ENCODE data around the gene PDPK1. TPM values are rescaled to one million over a fixed set of nuclear protein-coding genes. Genes with fewer than 3 reads are reported as not detected.
A peak's percentile ranks its signal among the peaks of the same experiment; 100 is the strongest.

Gene PDPK1
- total and polyA plus RNA-seq, 2 experiments from 2014 or later: 19.3 to 25.8 TPM

GRCh38 chr16:2516391-2517240, 21.2 kb upstream of the PDPK1 start:
- Histone ChIP-seq H3K4me3 (no peak overlapping the region), H3K27me3 (ENCODE audit: insufficient read depth) (no peaks in the 10 kb centered on the region), H4K20me1 (replicated peaks; ENCODE audit: insufficient read depth) (peaks cover 29% of the 10 kb centered on the region), H3K36me3 (ENCODE audit: insufficient read depth) (no peaks in the 10 kb centered on the region), H3K27ac (ENCODE audit: low read depth) (peak overlapping the region; percentile 55; the same call in 1 of the 2 replicates), H3F3A (replicated peaks; ENCODE audit: low read depth) (0 out of 2 replicates have a peak, but pooled peaks cover 30% of the 10 kb centered on the region), H3K9me2 (ENCODE audit: insufficient read depth) (no peaks in the 10 kb centered on the region), H2AFZ (no peak overlapping the region), H3K4me1 (ENCODE audit: insufficient read depth) (peaks cover 17% of the 10 kb centered on the region; the same call in 1 of the 2 replicates), H3K79me2 (replicated peaks; ENCODE audit: insufficient read depth) (peaks cover 55% of the 10 kb centered on the region), H3K4me2 (no peak overlapping the region)
- no peak overlapping the region; the same call in 1 of the 2 replicates for H3K27ac Mint-ChIP-seq
- ATAC-seq: no peak
- no peaks in the 10 kb centered on the region; the same call in 2 of the 3 replicates for H3K9me3 Mint-ChIP-seq
- peaks cover 18% of the 10 kb centered on the region for H3K36me3 Mint-ChIP-seq (ENCODE audit: low read depth)
- TF ChIP-seq POLR2AphosphoS5 (IDR thresholded peaks at IDR 0.05; ENCODE audit: low read depth): no peak
- no peak for TF ChIP-seq ZNF331 (CRISPR knock-in tag; IDR thresholded peaks at IDR 0.05; ENCODE audit: low read depth)
- TF ChIP-seq REST (IDR thresholded peaks at IDR 0.05; ENCODE audit: unreplicated experiment): no peak
- no peak for TF ChIP-seq ZNF114 (CRISPR knock-in tag; IDR thresholded peaks at IDR 0.05)
- TF ChIP-seq ZNF462 (CRISPR knock-in tag; IDR thresholded peaks at IDR 0.05): no peak
- TF ChIP-seq EZH2phosphoT487 (IDR thresholded peaks at IDR 0.05; ENCODE audit: unreplicated experiment): no peak
- TF ChIP-seq JUNB (IDR thresholded peaks at IDR 0.05; ENCODE audit: unreplicated experiment): no peak
- H3K27me3 Mint-ChIP-seq (ENCODE audit: insufficient read depth, low read depth, poor library complexity): peaks cover 42% of the 10 kb centered on the region
- DNase-seq (ENCODE audit: low spot score): no peak
- peak overlapping the region; percentile 89 for H3K4me3 Mint-ChIP-seq
- peaks cover 52% of the 10 kb centered on the region for H3K4me1 Mint-ChIP-seq

All from GM23338 (cell line).